BLaER1 (cell line): ENCODE data around the gene SLC2A9.
"Not testable (repeated sequence)": the region's sequence is repeated elsewhere in the genome, so short reads cannot be mapped to it uniquely, and the experiment has no call there.

Experiments
- H3K27ac ChIP-seq: shearing (Covaris generic); formaldehyde crosslinking; 2 replicates; pipeline ENCODE4 v1.8.1; 2022
- H3K27me3 ChIP-seq: shearing (Covaris generic); formaldehyde crosslinking; 2 replicates; pipeline ENCODE4 v1.8.1; 2022
- H3K36me3 ChIP-seq: shearing (Covaris generic); formaldehyde crosslinking; 2 replicates; pipeline ENCODE4 v1.8.1; 2022
- H3K4me1 ChIP-seq: shearing (Covaris generic); formaldehyde crosslinking; 2 replicates; pipeline ENCODE4 v1.8.1; 2022
- H3K4me2 ChIP-seq: shearing (Covaris generic); formaldehyde crosslinking; 2 replicates; pipeline ENCODE4 v1.8.1; 2022
- H3K4me3 ChIP-seq: shearing (Covaris generic); formaldehyde crosslinking; 2 replicates; pipeline ENCODE4 v1.8.1; 2022
- H3K9ac ChIP-seq: shearing (Covaris generic); formaldehyde crosslinking; 2 replicates; pipeline ENCODE4 v1.8.1; 2022
- H3K9me3 ChIP-seq: shearing (Covaris generic); formaldehyde crosslinking; 2 replicates; pipeline ENCODE4 v1.8.1; 2022
- H4K20me1 ChIP-seq: shearing (Covaris generic); formaldehyde crosslinking; 2 replicates; pipeline ENCODE4 v1.8.1; 2022
- Cebpa-rat ChIP-seq: shearing (Covaris generic); IDR thresholded peaks from 2 replicates; pipeline ENCODE4 v1.8.1; 2022

Gene SLC2A9

GRCh38 chr4:9792381-9792780 is 228.9 kb downstream of the SLC2A9 start:
- H3K36me3 ChIP-seq = no peaks in the 10 kb centered on the region
- no peak overlapping the region for H3K4me2 ChIP-seq
- no peaks in the 10 kb centered on the region for H3K27me3 ChIP-seq
- H3K9ac ChIP-seq = no peak overlapping the region
- H3K4me3 ChIP-seq = no peak overlapping the region
- no peaks in the 10 kb centered on the region for H3K4me1 ChIP-seq
- TF ChIP-seq Cebpa-rat = no peak
- no peaks in the 10 kb centered on the region for H4K20me1 ChIP-seq
- H3K9me3 ChIP-seq = no peaks in the 10 kb centered on the region
- H3K27ac ChIP-seq = no peak overlapping the region

- H3K4me2 ChIP-seq, H3K27ac ChIP-seq, H3K27me3 ChIP-seq, H3K36me3 ChIP-seq, H3K9ac ChIP-seq, H3K4me3 ChIP-seq, H4K20me1 ChIP-seq, H3K4me1 ChIP-seq: not testable (repeated sequence)
- peaks cover 16% of the 10 kb centered on the region for H3K9me3 ChIP-seq
These were observed 235.4 kb downstream of the SLC2A9 start for GRCh38 chr4:9785891-9786290.

GRCh38 chr4:9782136-9782436 is 239.2 kb downstream of the SLC2A9 start:
- H3K4me1 ChIP-seq = peaks cover 13% of the 10 kb centered on the region
- no peak overlapping the region for H3K27ac ChIP-seq
- no peaks in the 10 kb centered on the region for H3K36me3 ChIP-seq
- H3K4me2 ChIP-seq = no peak overlapping the region
- no peaks in the 10 kb centered on the region for H4K20me1 ChIP-seq
- H3K4me3 ChIP-seq = no peak overlapping the region
- peaks cover 18% of the 10 kb centered on the region for H3K9me3 ChIP-seq
- H3K27me3 ChIP-seq = no peaks in the 10 kb centered on the region
- H3K9ac ChIP-seq = no peak overlapping the region
- no peak for TF ChIP-seq Cebpa-rat

- no peaks in the 10 kb centered on the region for H3K36me3 ChIP-seq
- H3K27me3 ChIP-seq = no peaks in the 10 kb centered on the region
- peaks cover 18% of the 10 kb centered on the region for H3K9me3 ChIP-seq
- no peak within 1 kb of the TSS for H3K9ac ChIP-seq
- no peak within 1 kb of the TSS for H3K4me2 ChIP-seq
- H3K4me3 ChIP-seq = no peak within 1 kb of the TSS
- H3K4me1 ChIP-seq = peaks cover 13% of the 10 kb centered on the region
- no peak for TF ChIP-seq Cebpa-rat
- no peak within 1 kb of the TSS for H3K27ac ChIP-seq
- no peaks in the 10 kb centered on the region for H4K20me1 ChIP-seq
These were observed 239.8 kb downstream of the SLC2A9 start, which contains the start of gene DRD5 for GRCh38 chr4:9781343-9782135. DRD5 (plus strand) TSS chr4:9781634; CDS start chr4:9782030, 396 bp downstream.
